Activated naive CD4-positive, alpha-beta T cell treated with Interleukin-2 at 50 U/mL for 16 hours (primary cell): ENCODE measurements around the gene CCDC116.
"Not testable (repeated sequence)": the region's sequence is repeated elsewhere in the genome, so short reads cannot be mapped to it uniquely, and the experiment has no call there.

Source experiments
- DNase-seq: peaks from one replicate; pipeline ENCODE4 v3.0.0-alpha.2; 2020

Gene CCDC116

DNA sequence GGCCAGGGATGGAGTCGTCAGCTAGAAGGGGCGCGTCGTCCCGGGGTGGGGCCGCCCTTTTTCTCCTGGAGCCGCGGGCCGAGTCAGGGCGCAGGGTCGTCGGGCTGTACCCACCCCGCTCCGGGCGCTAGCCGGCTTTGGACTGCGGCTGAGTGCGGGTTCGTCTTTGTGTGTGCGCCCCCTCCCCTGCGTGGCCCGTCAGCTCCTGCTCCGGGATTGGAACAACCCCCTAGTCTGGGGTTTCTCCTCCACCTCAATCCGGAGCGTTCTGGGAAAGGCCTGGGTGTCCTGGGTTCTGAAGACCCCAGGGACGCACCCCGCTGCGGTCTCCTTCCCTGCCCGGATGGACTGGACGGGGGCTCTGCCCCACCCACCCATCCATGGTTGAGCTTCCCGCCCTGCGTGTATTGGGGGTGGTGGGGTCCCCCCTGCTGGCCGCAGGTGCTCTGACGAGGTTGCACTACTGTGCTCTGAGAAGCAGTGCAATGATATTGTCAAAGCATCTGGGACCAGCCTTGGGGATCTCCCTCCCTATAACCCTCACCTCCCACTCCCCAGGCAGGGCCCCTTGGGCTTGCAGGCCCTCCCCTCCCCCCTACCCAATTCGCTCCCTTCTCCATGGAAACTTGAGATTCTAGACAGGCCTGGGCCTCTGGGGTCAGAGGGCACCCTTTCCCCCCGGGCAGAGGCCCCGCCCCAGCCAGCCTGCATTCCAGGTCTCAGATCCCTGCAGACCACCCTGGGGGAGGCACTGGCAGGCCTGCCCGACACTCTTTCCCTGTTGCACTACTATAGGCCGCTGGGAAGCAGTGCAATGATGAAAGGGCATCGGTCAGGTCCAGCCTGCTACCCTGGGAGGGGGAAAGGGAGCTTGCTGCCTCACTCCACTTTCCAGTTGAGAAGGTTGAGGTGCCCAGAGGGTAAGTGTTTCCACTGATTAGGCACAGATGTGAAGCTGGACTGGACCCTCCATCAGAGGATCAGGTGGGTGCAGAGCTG, 20.3 kb downstream of the CCDC116 start:
- no peak for DNase-seq

DNA sequence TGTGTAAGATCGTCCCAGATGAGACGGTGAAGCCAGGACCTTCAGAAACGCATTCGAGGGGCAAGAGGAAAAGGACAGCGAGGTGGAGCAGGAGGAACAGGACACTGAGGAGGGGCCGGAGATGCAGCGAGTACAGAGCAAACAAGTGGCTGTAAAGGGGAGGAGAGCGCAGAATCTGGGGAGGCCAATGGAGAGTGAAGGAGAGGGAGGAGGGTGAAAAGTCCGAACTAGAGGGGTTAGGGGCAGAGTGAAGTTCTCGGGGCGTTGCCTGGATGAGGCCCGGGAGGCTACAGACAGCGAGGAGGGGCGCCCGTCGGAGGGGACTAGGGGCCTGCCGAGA, 24.4 kb downstream of the CCDC116 start:
- DNase-seq: no peak

DNA sequence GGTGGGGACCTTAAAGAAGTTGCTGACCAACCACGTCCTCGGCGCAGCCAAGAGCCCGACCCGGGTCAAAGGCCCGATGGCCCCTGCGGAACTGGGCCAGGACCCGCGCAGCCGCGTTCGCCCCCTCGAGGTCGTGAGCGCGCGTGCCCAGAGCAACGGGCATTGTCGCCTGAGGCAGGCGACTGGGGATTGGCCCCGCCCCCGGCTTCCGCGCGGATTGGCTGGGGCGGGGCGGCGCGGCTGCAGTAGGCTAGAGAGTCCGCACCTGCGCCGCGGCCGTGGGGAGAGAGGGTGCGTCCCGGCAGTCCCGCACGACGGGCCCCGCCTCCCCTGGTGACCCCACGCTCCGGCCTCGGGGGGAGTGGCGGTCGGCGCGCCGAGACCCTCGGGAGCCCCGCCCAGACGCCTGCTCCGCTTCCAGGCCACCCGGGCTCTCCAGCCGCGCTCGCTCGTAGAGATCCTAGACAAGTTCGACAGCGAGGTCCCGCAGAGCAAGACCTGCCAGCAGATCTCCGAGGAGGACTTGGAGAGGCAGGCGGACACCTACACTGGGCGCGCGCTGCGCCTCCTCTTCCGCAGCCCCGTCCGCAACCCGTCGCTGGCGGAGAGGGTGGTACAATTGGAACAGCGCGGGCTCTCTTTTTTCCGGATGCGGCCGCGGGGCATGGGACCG, 24.9 kb downstream of the CCDC116 start:
- DNase-seq: peak; percentile 81

DNA sequence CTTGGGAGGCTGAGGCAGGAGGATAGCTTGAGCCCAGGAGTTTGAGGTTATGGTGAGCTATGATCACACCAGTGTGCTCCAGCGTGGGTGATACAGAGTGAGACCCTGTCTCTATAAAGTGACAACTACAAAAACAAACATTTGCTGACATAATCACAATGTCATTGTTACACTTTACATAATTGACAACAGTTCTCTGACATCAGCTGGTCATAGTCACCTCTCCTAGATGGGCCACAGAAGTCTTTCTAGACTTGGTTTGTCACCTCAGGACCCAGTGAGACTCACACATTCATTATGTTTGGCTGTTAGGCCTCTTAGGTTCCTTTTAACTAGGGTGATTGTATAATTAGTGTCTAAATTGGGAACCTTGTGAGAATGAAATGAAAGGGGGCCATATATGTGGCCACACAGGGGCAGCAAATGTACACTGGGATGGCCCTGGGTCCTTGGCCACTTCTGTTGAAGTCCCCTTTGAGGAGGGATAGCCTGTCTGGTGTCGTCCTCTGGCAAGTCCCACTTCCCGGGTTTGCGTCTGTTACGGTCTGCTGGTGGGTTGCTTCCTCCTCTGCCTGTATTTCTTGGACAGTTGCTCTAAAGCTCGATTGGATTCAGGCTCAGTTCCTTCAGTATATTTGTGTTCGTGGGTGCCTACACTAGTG, 27.4 kb downstream of the CCDC116 start:
- DNase-seq: no peak

DNA sequence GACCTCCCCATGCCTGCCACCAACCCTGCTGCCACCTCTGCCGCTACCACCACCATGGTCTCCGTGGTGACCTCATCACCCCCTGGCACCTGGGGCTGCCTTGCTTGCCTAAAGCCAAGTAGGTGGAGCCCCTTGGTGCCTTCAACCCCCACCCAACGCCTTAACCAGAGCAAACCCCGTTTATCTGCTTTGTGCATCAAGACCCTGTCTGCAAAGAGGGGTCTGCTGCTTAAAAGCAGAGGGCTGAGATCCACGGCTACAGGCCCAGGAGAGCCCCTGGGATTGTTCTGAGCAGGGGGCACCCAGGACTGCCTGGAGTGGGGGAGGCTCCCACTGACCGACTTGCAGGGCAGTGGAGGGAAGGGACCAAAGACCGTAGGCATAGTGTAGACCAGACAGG, 28.3 kb downstream of the CCDC116 start:
- no peak for DNase-seq

DNA sequence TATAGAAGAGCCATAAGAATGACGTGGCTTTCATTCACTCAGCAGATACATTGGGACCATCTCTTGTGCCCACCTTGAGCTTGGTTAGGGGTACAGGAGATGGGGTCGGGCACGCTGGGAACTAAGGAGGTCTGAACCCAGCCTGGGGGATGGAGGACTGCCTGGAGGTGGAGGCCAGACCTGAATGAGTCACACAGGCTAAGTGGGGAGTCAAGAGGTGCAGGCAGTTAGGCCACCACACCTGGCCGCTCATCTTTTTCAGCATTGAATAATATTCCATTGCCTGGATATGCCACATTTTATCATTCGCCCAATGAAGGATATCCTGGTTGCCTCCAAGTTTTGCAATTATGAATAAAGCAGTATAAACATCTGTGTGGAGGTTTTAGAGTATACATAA, 29.4 kb downstream of the CCDC116 start:
- no peak for DNase-seq

DNA sequence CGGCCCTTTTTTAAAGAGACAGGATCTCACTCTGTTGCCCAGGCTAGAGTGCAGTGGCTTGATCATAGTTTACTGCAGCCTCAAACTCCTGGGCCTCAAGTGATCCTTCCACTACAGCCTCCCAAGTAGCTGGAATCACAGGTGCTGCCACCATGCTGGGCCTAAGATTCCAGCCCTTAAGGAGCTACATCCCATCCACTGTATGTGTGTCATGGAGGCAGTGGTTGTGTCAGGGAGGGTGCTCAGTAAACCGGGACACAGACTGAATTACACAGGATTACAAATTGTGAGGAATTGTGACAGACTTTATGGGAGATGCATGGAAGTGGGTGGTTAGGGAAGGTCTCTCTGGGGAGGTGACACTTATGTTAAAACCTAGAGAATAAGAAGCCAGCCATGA, 31.2 kb downstream of the CCDC116 start:
- DNase-seq: no peak

DNA sequence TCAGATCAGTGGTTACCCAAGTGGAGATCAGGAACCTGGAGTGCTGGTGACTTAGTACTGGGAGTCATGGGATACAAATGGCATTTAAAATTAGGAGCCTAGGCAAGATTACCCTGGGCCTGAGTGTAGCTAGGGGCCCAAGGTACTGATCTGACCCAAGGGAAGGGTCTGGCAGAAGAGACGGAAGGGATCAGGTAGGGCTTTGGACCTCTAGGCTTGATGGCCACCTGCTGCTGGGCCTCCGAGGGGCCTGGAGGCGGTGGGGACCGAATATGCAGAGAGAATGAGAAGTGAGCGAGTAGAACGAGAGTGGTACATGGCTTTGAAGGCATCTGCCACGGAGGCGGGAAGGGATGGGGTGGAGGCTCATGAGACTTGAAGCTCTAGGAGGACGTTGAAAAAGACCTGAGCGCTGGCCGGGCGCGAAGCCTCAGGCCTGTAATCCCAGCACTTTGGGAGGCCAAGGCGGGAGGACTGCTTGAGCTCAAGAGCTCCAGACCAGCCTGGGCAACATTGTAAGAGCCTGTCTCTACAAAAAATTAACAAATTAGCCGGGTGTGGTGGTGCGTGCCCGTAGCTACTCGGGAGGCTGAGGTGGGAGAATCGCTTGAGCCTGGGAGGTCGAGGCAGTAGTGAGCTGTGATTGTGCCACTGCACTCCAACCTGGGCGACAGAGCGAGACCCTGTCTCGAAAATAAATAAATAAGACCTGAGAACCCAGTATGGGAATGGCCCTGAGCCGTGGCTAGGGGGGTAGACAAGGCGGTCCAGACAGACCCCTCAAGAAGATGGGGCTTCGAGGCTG, 32.7 kb downstream of the CCDC116 start:
- DNase-seq: no peak

DNA sequence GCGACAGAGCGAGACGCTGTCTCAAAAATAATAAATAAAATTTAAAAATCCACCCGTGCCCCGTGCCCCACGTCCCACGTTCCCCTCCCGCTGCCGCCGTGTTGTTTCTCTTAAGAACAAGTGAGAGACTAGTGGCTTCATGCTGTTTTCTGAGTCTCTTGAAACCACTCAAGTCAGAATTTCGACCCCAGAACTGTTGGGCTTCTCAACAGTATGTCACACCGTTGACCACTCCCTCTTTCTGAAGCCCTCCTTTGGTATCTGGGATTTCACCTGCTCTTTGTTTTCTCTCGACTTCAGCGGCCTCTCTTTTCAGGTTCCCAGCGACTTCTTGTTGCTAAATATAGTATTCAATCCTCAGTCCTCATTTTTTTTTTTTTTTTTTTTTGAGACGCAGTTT, 34.2 kb downstream of the CCDC116 start:
- no peak for DNase-seq

DNA sequence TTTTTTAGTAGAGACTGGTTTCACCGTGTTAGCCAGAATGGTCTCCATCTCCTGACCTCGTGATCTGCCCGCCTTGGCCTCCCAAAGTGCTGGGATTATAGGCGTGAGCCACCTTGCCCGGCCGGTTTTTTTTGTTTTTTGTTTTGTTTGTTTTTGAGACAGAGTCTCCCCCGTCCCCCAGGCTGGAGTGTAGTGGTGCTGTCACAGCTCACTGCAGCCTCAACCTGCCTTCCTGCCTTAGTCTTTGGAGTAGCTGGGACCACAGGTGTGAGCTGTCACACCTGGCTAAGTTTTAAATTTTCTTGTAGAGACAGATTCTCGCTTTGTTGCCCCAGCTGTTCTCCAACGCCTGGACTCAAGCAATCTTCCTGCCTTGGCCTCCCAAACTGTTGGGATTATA, 36.5 kb downstream of the CCDC116 start:
- no peak for DNase-seq

DNA sequence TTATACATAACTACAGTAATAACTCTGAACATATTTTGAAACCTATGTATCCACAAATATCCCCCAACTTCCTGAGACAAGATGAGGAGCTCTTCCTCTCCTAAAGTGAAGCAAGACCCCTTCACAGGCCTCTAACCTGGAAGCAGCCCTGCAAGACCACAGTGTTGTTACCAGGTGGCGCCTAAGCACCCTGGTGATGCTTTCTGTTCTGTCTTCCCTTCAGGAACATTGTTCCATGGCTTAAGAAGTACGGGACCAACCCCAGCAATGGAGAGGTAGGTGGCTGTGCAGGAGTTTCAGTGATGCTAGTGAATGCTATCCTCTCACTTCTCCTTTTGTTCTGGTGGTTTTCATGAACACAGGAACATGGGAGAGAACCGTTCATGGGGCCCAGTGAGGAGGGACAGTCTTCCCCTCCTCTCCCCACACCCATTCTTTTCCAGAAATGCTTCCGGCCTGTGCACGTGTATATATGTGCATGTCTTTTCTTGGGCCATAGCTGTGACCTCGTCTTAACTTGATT, 39.6 kb downstream of the CCDC116 start:
- no peak for DNase-seq

DNA sequence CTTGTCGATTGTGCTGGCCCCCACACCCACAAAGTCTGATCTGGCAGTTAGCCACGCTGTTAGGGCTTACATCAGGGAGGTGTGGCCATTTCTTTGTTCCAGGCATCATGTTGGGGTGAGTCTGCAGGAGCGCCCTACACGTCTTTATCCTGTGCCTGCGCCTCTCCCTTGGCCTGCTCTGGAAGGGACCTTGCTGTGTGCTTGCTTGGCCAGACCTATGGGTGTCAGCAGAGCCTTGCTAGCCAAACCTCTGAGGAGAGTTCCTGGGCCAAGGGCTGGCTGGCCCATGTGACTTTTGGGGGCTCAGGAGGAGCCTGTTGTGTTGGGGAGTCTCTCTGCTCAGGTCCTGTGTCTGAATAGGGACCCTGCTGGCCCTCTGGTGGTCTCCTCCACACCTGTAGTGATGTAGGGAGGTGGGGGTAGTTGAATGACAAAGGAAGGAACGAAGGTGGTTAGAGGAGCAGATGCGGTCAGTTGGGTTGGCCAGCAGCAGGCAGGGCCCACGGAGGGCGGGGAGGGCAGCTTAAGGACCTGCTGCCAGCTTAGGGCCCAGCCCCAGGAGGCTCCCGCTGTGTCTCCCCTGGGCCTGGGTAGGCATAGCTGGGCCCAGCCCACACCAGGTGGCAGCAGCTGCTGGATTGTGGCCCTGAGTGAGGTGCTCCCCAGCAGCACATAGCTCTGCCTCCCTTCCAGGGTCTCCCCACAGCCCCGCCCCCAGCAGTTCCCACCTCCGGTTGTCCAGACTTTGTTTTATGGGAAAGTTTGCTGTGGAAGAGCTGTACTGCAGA, 41.2 kb downstream of the CCDC116 start:
- DNase-seq: no peak

DNA sequence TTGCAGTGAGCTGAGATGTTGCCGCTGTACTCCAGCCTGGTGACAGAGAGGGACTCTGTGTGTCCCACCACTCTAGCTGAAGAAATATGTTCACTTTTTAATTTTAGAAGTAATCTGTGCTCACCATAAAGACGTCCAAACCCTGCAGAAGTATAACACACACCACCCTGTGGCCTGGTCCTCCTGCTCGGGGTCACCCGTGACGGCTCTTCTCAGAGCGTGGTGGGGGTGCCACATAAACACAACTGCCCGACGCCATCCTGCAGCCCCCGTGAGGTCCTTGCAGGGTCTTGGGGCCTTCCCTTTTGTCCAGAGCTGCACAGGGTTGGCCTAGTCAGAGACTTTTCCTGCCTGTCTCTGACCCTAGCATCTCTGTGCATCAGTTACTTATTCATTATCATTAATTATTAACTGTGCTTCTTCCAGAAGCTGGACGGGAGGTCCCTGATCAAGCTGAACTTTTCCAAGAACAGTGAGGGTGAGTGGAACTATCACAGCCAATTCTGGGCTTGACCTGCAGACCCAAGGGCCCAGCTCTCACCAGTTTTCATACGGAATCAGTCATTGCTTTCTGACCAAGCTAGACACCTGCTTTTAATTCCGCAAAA, 42.2 kb downstream of the CCDC116 start:
- no peak for DNase-seq

DNA sequence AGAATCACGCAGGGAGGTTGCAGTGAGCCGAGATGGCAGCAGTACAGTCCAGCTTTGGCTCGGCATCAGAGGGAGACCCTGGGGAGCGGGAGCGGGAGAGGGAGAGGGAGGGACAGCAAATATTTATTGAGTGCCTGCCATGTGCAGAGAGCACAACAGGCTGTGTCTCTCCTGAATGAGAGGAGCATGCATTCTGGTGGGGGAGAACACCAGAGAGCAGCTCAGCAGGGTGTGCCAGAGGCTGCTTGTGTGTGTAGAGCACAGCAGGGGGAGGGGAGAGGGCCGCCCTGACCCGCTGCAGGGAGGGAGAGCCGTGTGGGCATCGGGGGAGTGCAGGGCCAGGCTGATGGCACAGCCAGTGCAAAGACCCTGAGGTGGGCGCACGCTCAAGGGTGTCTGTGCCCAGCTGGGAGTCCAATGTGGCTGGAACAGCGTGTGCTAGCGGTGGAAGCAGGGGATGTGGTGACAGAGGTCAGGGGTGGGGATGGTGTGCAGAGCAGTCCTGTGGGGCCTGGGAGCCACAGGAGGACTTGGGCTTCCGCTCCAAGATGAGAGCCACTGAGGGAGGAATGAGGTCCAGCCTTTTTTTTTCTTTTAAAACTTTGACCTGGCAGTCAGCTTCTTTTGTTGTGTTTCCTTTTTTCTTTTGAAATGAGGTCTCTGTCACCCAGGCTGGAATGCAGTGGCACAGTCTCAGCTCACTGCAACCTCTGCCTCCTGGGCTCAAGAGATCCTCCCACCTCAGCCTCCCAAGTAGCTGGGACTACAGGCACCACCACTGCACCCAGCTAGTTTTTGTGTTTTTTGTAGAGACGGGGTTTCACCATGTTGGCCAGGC, 45.3 kb downstream of the CCDC116 start:
- DNase-seq: no peak

DNA sequence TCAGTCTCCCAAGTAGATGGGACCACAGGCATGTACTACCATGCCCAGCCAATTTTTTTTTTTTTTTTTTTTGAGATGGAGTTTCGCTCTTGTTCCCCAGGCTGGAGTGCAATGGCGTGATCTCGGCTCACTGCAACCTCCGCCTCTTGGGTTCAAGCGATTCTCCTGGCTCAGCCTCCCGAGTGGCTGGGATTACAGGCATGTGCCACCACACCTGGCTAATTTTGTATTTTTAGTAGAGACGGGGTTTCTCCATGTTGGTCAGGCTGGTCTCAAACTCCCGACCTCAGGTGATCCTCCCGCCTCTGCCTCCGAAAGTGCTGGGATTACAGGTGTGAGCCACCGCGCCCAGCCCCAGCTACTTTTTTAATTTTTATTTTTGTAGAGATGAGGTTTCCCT, 46.3 kb downstream of the CCDC116 start:
- DNase-seq: not testable (repeated sequence)

DNA sequence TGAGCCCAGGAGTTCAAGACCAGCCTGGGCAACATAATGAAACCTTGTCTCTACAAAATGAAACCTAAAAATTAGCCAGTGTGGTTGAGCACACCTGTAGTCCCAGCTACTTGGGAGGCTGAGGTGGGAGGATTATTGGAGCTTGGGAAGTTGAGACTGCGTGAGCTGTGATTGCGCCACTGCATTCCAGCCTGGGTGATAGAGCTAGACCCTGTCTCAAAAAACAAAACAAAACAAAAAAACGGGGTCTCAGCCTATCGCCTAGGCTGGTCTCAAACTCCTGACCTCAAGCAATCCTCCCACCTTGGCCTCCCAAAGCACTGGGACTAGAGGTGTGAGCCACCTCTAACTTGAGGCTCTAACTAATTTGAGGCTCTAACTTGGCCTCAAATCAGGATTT, 46.8 kb downstream of the CCDC116 start:
- no peak for DNase-seq

DNA sequence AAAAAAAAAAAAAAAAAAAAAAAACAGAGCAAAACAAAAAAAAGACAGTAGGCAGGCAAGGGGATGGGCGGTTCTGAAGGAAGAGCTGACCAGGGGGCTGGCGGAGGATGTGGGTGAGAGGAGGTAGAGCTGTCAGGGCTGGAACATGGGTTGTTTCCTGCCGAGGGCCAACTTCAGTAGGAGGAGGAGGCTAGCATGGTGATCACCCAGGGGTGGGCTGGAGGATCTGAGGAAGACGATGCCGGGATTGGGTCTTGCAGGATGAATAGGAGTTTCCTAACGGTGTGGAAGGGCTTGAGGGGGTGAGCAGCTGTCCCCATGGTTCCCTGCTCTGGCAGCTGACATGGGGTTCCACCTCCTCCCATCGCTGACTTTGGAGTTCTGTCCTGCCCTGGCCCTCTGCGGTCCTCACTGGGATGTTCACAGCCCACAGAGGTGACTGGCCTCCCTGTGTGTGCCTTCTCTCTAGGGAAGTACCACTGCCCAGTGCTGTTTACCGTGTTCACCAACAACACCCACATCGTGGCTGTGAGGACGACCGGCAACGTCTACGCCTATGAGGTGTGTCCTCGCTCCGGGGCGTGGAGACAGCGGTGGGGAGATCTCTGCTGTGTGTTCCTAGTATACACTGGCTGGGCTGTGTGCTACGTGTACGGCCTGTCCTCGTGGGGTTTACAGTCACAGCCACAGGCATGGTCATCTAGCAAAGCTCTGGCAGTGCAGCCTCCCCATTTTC, 48.4 kb downstream of the CCDC116 start:
- DNase-seq: no peak

DNA sequence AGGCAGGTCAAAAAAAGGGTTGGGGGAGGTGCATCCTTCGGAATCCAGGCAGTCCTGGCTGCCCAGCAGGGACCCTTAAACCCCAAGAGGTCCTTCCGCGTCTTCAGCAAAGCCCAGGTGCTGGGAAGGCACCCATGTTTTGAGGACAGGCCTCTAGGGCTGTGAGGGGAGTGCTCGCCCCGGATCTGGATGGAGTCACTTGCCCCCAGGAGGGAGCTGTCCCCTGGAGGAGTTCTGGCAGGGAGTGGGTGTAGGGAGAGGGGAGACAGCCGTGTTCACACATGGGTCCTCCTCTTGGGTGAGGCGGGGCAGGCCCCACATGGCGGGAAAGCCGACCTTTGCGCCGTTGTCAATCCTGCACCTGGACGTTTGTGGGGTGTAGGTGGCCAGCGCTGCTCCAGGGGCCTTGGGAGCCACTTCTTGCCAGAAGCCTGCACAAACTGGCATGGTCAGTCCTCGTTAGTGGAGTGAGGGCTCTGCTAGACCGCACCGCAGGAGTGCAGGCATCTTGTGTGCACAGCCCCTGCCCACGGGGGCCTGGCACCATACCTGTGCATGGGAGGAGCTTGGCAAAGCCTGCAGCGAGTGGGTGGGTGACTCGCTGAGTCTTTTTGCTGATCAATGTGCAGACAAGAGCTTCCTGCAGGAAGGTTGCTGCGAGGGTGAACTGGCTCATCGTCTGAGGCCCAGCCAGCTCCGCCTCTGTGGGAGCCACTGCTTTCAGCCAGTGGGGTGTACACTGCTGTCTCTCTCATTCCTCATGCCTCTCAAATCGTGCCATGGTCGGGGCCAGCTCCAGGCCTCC, 49.2 kb downstream of the CCDC116 start:
- DNase-seq: no peak
